Astrocyte of the cerebellum (primary cell): ENCODE measurements around the gene RAB20.
"Not testable (repeated sequence)": the region's sequence is repeated elsewhere in the genome, so short reads cannot be mapped to it uniquely, and the experiment has no call there.

Experiments used
- DNase-seq: peaks from one replicate; pipeline ENCODE4 v3.0.0-alpha.2; 2011; ENCODE audit warnings: low read depth
- H3K4me3 ChIP-seq: 2 replicates; pipeline ENCODE4 v1.5.1; 2011; ENCODE audit warnings: mild to moderate bottlenecking, low read depth, low read length, moderate library complexity
- CTCF ChIP-seq: IDR thresholded peaks from 2 replicates; pipeline ENCODE4 v1.5.1; 2012; ENCODE audit warnings: low read length, low read depth, moderate library complexity, mild to moderate bottlenecking; ENCODE audit errors: missing control alignments
- in situ Hi-C: cut with HindIII; loops from 2 replicates; pipeline ENCODE4 v1.10.0; 2017; ENCODE audit warnings: low sequenced_read_pairs

The RAB20 gene

GRCh38 chr13:110561344-110562035, at the start of gene RAB20:
Gene RAB20, minus strand, starts transcription at chr13:110561722. Its CDS starts 203 bp downstream, at chr13:110561519.
- in situ Hi-C loops = no loop called here
- DNase-seq = peak; percentile 38

GRCh38 chr13:110610955-110611595, 49.6 kb upstream of the RAB20 start:
- no peak overlapping the region for H3K4me3 ChIP-seq
- in situ Hi-C loops = loop anchor here (25.0 kb wide), 1 partner anchor 201 kb away; no protein-coding TSS in a partner anchor
- TF ChIP-seq CTCF = no peak
- no peak for DNase-seq

More at GRCh38 chr13:110561344-110562035, at the start of gene RAB20:
- TF ChIP-seq CTCF = no peak
- H3K4me3 ChIP-seq = peak within 1 kb of the TSS; percentile 62

GRCh38 chr13:110607675-110608224, 46.2 kb upstream of the RAB20 start:
- in situ Hi-C loops = loop anchor here (25.0 kb wide), 1 partner anchor 205 kb away; no protein-coding TSS in a partner anchor
- TF ChIP-seq CTCF = no peak
- H3K4me3 ChIP-seq = no peak overlapping the region
- DNase-seq = no peak

GRCh38 chr13:110606281-110606680, 44.8 kb upstream of the RAB20 start:
- in situ Hi-C loops = loop anchor here (25.0 kb wide), 1 partner anchor 206 kb away; no protein-coding TSS in a partner anchor
- not testable (repeated sequence) for DNase-seq, H3K4me3 ChIP-seq

- in situ Hi-C loops = loop anchor here (25.0 kb wide), 1 partner anchor 207 kb away; no protein-coding TSS in a partner anchor
- no peak overlapping the region for H3K4me3 ChIP-seq
- no peak for DNase-seq
- TF ChIP-seq CTCF = no peak
These were observed 43.6 kb upstream of the RAB20 start for GRCh38 chr13:110605132-110605531.

- TF ChIP-seq CTCF = no peak
- in situ Hi-C loops = loop anchor here (25.0 kb wide), 1 partner anchor 211 kb away; no protein-coding TSS in a partner anchor
- no peak for DNase-seq
- no peak overlapping the region for H3K4me3 ChIP-seq
These were observed 39.5 kb upstream of the RAB20 start for GRCh38 chr13:110600980-110601379.
